HG02884 (cell line): ENCODE measurements around the gene CYP3A7.
"Not testable (repeated sequence)": the region's sequence is repeated elsewhere in the genome, so short reads cannot be mapped to it uniquely, and the experiment has no call there.

Experiments used
- ATAC-seq: cut with Tn5 transposase; IDR thresholded peaks from one replicate; pipeline ENCODE4 v1.9.1; 2021; ENCODE audit warnings: mild to moderate bottlenecking, moderate library complexity; ENCODE audit not compliant: unreplicated experiment

Gene CYP3A7

DNA sequence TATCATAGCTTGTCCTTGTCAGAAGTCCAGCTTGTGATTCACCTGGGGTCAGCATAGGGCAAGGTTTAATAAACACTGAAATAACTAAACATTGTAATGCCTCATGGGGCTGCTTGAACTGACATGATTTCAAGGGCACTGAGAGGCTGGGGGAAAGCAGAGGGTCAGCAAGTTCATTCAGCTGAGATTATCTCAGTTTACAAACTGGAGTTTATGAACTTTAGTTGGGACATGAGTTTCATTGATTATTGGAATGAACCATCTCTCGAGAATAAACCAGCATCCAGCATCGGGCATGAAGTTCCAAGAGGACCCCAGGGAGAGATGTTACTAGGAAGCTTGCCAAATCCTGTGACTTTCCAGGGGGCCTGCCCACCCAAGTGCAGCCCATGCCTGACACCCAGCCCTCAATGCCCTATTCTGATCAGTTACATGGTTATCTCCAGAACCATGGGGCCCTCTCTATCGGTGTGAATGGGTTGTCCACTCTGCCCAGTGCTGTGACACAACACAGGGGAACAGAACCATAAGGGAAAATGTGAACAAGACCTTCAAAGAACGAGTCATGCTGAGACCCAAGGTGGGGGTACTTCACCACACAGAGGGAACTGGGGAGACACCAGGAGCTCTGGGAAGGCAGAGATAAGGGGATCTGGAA, 7.9 kb upstream of the CYP3A7 start:
- no peak for ATAC-seq

DNA sequence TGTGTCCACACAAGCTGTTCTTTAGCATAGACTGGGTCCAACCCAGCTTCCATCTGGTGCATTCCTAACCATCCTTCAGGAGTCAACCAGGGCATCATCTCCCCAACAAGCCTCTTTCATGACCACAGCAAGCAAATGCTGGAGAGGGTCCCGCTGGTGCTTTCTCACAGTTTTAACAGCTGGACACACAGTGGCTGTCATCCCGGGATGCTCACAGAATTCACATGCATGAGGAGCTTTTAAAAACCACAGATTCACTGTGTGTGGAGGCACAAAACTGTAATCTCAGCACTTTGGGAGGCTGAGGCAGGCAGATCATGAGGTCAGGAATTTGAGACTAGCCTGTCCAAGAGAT, 6.4 kb upstream of the CYP3A7 start:
- no peak for ATAC-seq

DNA sequence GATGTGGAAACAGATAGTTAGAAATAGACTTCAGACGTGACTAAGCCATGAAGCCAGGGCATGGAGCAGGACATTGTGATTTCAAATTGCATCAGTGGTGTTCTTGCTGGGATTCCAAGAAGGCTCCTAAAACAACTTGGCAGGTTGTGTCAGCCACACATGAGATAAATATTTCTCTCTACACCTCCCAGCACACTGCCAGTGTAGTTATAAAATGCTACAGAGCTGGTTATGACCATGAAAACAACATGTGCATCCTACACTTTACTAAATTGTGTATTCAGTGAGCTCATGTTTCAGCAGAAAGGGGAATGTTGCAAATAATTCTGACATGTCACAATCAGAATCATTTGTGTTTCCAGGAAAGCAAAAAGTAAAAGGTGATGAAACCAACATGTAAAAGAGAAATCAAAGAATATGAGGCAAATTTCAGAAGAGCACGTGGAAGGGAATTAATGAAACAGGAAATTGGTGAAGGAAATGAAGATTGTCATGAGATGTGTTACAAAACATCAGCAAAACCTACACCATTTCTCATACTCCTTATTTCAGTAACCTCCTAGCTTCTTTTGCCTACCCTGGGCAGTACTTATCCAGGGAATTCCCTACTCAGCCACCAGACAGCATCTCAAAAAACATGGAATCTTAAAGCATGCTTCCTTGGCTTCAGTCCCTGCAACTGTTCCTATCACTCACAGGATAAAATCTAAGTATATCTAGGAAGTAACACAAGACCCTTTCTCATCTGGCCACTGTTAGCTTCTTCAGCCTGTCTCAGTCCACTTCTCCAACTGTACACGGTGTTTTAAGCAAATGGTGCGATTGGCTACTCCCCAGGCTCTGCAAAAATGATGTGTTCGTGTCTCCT, 5.8 kb upstream of the CYP3A7 start:
- ATAC-seq, result no peak

DNA sequence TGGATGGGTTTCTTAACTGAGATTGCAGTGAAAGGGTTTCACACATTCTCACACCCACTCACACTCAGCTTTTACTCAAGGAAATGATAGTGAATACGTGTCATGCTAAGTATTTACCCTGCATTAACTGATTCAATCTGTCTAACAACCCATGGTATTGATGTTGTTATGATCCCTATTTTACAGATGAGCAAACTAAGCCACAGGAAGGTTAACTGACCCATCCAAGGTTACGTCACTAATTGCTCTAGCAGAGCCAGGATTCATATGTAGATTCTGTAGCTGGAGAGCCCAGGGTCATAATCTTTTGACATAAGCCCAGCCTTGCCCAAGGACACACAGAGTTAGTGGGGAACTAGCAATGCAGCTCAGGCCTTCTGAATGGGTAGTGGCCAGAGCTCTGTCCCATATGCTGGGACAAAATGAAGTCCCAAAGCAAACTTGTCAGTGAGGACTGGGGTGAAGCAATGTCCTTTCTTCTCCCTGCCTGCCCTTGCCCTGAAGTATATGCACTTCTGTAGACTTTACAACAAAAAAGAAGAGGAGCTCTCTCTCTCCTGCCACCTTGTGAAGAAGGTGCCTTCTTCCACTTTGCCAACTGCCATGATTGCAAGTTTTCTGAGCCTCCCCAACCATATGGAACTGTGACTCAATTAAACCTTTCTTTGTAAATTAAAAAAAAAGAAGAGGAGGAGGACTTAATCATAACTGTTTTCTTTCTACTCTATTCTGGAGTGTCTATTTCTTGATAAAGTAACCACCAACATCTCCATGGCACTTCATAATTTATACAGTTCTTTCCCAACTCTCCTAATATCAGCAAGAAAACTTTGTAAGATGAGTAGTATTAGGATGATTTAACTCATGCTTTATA, 4.9 kb upstream of the CYP3A7 start:
- no peak for ATAC-seq

DNA sequence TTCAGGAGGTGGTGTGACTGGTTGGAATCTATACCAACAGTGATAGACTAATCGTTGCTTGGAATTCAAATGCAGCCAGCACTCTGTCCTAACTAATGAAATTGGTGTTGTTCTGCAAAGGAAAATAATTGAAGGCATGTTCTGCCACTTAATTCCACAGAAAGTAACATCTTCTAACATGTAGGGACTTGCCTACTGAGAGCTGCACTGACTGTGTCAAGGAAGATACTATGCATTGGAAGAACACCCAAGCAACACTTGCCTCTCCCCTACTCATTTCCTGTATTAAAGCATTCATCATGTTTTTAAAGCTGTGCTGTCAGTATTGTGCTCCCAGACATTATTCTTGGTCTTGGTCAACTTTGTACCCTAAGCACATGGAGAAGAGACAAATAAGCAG, 2.7 kb upstream of the CYP3A7 start:
- ATAC-seq, result no peak

DNA sequence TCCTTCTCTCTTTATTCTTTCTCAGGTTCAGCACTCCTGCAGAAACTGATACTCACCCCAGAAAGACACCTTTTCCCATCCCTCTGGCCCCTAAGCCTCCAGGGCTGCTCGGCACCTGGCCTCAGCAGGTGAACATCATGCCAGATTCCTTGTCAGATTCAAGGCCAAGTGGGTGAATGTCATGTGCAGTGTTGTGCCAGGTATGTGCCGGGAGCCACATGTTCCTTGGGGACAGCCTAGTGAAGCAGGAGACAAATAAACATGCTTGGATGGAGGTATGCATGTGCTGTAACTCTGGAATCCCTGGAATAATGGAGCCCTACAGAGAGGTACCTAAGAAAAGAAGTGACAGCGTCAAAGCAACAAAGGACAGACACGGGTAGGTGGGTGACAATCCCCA, 1.7 kb upstream of the CYP3A7 start:
- not testable (repeated sequence) for ATAC-seq

DNA sequence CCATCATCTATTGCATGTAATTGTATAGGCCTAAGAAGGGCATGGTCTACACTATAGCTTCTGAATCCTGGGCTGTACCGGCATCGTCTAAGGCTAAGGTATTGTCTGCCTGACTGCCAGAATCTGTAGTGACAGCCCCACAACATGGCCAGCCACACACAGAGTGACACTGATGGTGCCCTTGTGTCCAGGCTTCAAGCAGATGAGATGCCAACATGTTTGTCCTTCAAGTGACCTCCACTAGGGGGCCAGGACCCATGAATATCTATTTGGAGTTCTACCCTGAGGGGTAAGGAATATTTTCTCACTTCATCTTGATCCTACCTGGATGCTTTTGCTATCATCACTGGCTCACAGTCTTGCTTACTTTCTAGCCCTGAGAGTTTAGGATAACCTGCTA, 1.5 kb downstream of the CYP3A7 start:
- no peak for ATAC-seq

DNA sequence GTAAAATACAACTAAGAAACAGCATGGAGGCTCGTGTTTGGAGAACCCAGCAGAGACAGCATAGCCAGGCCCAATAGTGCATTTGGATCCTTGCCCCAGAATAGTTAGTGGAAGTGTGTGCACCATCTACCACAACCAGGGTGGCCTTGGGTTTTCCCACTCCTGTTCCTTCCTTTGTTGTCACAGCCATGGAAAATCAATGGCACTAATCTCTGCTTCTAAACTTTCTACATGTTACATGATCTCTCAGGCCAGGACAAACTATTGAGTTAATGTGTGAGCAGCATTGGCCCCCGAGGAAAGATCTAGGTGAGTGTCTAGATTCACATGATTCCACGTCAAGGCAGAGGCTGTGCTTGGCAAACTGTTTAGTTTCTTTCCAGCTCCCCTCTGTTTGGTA, 2.0 kb downstream of the CYP3A7 start:
- no peak for ATAC-seq

DNA sequence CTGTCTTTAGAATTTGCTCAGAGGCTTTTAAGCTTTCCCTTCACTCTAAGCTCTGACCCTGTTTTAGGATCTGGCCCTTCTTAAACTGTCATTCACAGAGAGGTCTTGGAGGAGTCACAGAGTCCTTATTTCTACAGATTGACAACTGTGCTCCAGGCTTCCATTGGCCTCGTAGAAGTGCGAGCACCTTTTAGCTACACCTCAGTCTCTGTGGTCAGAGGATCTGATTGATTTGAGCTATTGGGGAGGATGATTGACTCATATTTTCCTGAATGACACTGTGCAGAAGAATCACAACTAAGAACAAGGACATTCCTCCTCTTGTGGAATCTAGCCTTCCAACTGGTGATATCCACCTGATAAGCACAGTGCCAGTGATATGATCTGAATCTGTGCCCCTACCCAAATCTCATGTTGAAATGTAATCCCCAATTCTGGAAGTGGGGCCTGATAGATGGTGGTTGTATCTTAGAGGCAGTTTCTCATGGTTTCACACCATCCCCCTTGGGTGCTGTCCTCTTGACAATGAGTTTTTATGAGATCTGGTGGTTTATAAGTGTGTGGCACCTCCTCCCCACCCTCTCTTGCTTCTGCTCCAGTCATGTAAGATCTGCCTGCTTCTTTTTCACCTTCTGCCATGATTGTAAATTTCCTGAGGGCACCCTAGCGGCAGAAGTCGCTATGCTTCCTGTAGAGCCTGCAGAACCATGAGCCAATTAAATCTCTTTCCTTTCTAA, 3.2 kb downstream of the CYP3A7 start:
- ATAC-seq, result no peak

DNA sequence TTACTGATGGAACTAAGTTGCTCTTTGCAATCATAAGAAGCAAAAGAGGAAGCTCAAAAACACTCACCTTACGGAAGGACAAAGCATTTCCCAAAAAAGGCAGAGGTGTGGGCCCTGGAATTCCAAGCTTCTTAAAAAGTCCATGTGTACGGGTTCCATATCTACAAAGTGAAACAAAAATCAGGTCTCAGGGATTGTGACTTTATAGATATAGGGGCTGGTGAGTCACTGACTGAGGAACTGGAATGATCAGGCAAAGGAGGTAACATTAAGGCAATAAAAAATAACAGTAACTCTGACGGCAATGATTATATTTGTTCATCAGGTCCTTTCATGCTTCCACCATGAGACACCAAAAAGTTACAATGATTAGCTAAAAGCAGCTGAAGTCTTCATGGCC, 4.0 kb downstream of the CYP3A7 start:
- no peak for ATAC-seq

DNA sequence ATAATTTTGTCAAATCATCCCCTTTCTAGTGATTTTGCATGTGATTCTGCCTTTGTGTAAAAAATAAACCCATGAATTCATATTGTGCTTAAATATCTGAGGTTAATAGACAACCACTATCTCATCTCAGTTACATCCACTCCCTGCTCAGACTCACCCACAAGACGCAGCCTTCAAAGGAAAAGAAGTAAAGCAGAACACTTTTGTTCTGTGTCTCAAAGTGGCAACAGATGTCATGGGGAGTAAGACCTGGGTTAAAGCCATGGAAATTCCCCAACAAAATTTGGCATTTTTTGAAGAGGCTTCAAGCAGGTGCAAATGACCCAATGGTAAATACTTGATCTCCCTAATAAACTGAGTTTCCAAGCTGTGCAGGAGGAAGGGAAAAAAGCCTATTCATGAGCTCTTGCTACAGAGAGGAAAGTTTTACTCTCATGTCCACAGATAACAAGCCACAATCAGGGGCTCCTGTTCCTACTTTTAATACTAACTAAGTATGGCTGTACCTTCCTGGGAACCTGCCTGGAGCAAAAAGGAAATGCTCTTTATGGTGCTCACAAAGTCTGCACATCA, 4.7 kb downstream of the CYP3A7 start:
- no peak for ATAC-seq

DNA sequence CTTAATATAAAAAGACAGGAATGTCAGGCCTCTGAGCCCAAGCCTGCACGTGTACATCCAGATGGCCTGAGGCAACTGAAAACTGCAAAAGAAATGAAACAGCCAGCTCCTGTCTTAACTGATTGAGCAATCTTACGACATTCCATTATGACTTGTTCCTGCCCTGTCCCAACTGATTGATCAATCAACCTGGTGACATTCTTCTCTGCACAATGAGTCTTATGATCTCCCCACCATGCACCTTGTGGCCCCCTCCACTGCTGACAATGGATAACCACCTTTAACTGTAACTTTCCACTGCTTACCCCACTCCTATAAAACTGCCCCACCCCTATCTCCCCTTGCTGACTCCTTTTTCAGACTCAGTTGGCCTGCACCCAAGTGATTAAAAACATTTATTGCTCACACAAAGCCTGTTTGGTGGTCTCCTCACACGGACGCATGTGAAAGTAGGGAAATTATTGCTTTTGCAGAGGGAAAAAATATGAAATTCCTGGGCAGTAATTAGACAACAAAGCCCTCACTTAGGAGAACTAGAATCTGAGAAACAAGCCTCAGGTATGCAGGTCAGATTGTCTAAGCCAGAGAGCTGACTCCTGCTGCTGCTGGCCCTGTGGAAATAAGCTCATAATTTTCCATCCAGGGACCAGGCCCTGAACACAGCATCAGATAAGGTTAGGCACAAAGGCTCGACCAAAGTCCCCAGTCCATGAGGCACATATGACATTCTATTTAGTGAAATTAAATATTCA, 5.3 kb downstream of the CYP3A7 start:
- no peak for ATAC-seq

DNA sequence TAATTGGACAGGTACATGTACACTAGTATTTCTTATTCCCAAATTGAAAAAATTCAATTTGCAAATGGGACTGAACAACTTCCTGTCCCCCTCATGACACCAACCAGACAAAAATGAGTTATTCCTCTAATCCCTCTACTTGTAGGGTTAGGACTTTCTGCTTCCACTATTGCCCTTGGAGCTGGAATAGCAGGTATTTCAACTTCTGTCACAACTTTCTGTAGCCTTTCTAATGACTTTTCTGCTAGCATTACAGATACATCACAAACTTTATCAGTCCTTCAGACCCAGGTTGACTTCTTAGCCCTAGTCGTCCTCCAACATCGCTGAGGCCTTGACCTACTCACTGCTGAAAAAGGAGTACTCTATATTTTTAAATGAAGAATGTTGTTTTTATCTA, 6.4 kb downstream of the CYP3A7 start:
- ATAC-seq, result no peak

DNA sequence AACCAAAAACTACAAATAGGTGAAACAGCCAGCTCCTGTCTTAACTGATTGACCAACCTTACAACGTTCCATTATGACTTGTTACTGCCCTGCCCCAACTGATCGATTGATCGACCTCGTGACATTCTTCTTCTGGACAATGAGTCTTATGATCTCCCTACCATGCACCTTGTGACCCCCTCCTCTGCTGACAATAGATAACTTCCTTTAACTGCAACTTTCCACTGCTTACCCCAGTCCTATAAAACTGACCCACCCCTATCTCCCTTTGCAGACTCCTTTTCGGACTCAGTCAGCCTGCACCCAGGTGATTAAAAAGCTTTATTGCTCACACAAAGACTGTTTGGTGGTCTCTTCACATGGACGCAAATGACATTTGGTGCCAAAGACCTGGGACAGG, 11.8 kb downstream of the CYP3A7 start:
- not testable (repeated sequence) for ATAC-seq

DNA sequence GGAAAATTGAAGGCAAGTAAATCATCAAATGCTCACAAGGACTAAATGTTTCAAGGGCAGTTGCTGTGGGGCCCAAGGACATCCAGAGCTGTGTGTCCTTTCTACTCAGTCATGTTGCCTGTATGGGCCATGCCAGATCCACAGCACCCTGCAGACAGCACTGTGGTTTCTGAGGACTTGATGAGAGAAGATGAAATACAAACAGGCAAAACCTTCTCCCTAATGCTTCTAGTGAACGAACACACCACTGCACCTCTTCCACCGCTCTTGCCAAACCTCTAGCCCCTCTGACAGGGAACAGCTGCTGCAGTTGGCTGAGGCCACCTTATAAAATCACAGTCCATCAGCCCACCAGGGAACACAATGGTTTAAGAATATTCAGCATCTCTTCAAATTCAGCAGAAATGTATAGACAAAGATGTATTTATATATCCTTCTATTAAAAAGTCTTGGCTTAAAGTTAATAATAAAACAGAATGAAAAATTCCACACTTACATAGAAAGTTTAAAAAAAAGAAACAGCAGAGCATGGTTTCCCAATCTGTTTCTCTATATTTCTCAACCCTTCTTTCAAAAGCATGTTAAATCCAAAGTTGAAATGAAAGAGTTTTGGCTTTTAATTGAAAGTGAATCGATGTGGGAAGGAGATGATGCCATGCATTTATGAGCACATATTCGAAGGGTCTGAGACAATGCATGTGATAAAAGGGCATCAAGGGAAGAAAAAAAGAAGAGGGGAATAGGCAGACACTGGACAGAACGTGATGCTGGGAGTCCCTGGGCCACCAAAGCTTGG, 14.0 kb downstream of the CYP3A7 start:
- no peak for ATAC-seq

DNA sequence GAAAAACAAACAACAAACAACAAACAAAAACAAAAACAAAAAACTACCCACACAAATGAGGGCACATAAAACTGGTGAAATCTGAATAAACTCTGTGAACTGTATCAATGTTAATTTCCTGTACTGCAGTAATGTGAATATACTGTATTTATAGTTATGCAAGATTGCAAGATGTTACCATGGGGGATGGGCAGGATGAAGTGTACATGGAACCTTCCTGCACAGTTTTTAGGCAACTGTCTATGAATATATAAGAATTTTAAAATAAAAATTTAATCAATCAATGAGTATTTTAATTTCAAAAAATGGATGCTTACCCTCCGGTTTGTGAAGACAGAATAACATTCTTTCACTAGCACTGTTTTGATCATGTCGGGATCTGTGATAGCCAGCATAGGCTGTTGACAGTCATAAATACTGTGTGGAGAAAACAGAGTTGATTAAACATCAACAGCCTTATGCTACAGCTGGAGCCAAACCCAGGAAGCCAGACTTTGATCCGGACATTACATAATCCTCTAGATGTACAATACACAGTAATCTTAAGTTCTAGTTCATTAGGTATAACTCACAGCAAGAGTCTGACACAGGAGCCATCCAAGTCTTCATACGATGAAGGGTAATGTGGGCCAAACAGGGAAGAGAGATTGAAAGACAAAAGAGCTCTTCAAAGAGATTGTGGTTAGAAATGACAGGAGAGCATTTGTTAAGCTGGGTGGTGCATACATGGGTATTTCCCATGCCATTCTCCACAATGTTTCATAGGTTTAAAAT, 14.8 kb downstream of the CYP3A7 start:
- no peak for ATAC-seq

DNA sequence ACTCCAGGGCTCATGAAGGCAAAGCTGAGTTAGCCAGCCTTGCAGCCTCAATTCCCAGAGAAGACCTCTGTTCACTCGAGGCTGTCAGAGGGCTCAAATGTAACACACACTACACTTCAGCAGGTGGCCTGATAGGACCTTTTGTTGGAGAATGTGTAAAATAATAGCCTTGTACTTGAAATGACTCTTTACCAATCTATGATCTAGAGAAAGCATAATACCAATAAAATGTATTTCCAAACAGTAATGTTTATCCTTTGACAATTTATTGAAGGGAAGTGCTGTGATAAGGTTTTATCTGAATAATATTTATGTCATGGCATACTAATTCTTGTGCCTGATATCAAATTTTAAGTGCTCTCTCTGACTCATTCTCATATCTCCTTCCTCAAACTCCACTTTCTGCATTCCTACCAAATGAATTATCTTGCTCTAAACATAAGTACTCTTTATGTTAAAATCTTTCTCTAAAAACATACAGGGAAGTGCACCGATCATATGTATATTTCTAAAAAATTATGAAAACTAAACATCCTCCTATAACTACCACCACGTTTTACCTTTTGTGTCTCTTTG, 20.9 kb downstream of the CYP3A7 start:
- no peak for ATAC-seq
